ENCODE results near the gene MATN4.

DNA sequence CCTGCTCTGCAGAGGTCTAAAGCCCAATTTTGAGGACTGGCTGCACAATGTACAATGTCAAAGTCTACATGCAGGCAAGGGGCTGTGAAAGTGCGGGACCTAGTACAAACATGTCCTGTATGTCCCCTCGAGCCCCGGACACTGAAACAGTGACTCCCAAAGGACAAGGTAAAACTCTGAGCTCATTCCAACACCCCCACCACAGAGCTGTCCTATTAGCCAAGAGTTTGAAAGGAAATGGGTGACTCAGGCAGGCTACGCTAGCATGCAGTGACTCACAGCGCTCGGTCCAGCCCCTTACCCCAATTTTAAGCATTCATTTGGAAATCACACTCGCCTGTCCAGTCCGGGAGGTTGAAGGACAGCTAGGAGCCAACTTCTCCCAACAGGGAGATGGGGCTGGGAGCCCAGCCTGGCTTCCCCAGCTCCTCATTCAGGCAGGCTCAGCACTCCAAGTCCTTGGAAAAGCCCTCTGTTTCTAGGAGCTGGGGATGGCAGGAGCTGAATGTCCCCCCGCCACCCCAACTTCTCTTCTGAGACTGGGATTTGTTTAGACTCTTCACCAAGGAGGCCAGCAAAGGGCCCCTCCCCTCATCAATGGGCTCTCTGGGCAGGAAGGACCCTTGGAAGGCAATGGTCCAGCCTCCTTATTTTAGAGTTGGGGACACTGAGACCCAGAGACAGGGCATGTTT is 36.2 kb upstream of the MATN4 start:
- TF ChIP-seq, protein P1, sequence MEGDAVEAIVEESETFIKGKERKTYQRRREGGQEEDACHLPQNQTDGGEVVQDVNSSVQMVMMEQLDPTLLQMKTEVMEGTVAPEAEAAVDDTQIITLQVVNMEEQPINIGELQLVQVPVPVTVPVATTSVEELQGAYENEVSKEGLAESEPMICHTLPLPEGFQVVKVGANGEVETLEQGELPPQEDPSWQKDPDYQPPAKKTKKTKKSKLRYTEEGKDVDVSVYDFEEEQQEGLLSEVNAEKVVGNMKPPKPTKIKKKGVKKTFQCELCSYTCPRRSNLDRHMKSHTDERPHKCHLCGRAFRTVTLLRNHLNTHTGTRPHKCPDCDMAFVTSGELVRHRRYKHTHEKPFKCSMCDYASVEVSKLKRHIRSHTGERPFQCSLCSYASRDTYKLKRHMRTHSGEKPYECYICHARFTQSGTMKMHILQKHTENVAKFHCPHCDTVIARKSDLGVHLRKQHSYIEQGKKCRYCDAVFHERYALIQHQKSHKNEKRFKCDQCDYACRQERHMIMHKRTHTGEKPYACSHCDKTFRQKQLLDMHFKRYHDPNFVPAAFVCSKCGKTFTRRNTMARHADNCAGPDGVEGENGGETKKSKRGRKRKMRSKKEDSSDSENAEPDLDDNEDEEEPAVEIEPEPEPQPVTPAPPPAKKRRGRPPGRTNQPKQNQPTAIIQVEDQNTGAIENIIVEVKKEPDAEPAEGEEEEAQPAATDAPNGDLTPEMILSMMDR (conservative IDR thresholded peaks at IDR 0.05; ENCODE audit: low read depth, low read length), result no peak
- TF ChIP-seq POLR2A (IDR thresholded peaks at IDR 0.05; ENCODE audit: low read depth, low read length), result peak; percentile 91
- no peak for TF ChIP-seq MAFK (IDR thresholded peaks at IDR 0.05; ENCODE audit: low read depth, low read length)
- TF ChIP-seq NFE2L2 (IDR thresholded peaks at IDR 0.05; ENCODE audit: low read depth, low read length), result no peak
- peak; percentile 97 for TF ChIP-seq FOS (IDR thresholded peaks at IDR 0.05; ENCODE audit: low read depth, low read length)
- TF ChIP-seq, protein P2, sequence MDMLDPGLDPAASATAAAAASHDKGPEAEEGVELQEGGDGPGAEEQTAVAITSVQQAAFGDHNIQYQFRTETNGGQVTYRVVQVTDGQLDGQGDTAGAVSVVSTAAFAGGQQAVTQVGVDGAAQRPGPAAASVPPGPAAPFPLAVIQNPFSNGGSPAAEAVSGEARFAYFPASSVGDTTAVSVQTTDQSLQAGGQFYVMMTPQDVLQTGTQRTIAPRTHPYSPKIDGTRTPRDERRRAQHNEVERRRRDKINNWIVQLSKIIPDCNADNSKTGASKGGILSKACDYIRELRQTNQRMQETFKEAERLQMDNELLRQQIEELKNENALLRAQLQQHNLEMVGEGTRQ (IDR thresholded peaks at IDR 0.05; ENCODE audit: low read depth, low read length), result no peak

Measured in IMR-90 (cell line).